ENCODE results near the gene POLR2A. TPM values are rescaled to one million over a fixed set of nuclear protein-coding genes. Genes with fewer than 3 reads are reported as not detected.
A peak's percentile ranks its signal among the peaks of the same experiment; 100 is the strongest.

Gene POLR2A
- total RNA-seq, 1 donor from 2014 or later: 151 TPM

DNA sequence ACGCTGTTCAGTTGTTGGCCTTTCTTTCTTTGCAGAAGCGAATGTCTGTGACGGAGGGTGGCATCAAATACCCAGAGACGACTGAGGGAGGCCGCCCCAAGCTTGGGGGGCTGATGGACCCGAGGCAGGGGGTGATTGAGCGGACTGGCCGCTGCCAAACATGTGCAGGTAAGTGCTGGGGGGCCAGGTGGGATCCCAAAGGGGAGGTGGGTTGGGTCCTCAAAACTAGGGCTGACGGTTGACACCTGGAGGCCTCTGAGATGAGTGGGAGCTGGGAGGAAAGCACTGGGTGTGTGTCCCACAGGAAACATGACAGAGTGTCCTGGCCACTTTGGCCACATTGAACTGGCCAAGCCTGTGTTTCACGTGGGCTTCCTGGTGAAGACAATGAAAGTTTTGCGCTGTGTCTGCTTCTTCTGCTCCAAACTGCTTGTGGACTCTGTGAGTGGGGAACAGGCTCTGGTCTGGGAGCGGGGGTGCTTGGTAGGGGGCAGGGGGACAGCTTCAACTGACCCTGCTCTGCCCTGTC, 11.8 kb downstream of the POLR2A start:
- Mint-ChIP-seq H3K4me1 (ENCODE audit: low read depth, unreplicated experiment) (peaks cover 11% of the 10 kb centered on the region), H3K36me3 (ENCODE audit: low read depth, unreplicated experiment) (peaks cover 38% of the 10 kb centered on the region), H3K4me3 (ENCODE audit: unreplicated experiment) (peak overlapping the region; percentile 14), H3K27ac (ENCODE audit: unreplicated experiment) (no peak overlapping the region), H3K9me3 (ENCODE audit: unreplicated experiment) (no peaks in the 10 kb centered on the region), H3K27me3 (ENCODE audit: low read depth, unreplicated experiment) (no peaks in the 10 kb centered on the region)
- no peaks in the 10 kb centered on the region for H3K9me3 ChIP-seq (ENCODE audit: insufficient read depth, low read depth, low read length)
- no peak overlapping the region for H3K4me3 ChIP-seq (ENCODE audit: insufficient read depth, low read depth, low read length)
- no peaks in the 10 kb centered on the region for H3K4me1 ChIP-seq (ENCODE audit: insufficient read depth, low read length)
- H4K20me1 ChIP-seq (ENCODE audit: insufficient read depth, low read length): peaks cover 88% of the 10 kb centered on the region
- no peak overlapping the region for H3K27ac ChIP-seq (ENCODE audit: low read depth, low read length)
- no peak overlapping the region for H2AFZ ChIP-seq (ENCODE audit: low read depth, low read length)
- FAIRE-seq (no peak), DNase-seq (ENCODE audit: low read depth) (no peak)
- TF ChIP-seq EZH2 (IDR thresholded peaks at IDR 0.05; ENCODE audit: insufficient read depth, low read length): no peak
- TF ChIP-seq, protein P1, sequence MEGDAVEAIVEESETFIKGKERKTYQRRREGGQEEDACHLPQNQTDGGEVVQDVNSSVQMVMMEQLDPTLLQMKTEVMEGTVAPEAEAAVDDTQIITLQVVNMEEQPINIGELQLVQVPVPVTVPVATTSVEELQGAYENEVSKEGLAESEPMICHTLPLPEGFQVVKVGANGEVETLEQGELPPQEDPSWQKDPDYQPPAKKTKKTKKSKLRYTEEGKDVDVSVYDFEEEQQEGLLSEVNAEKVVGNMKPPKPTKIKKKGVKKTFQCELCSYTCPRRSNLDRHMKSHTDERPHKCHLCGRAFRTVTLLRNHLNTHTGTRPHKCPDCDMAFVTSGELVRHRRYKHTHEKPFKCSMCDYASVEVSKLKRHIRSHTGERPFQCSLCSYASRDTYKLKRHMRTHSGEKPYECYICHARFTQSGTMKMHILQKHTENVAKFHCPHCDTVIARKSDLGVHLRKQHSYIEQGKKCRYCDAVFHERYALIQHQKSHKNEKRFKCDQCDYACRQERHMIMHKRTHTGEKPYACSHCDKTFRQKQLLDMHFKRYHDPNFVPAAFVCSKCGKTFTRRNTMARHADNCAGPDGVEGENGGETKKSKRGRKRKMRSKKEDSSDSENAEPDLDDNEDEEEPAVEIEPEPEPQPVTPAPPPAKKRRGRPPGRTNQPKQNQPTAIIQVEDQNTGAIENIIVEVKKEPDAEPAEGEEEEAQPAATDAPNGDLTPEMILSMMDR (IDR thresholded peaks at IDR 0.05; ENCODE audit: insufficient read depth, low read depth, low read length): no peak
- H3K9ac ChIP-seq (ENCODE audit: low read length): no peak overlapping the region
- no peaks in the 10 kb centered on the region for H3K27me3 ChIP-seq (ENCODE audit: insufficient read depth, low read length)
- H3K79me2 ChIP-seq (ENCODE audit: insufficient read depth, low read length): peaks cover 77% of the 10 kb centered on the region
- peaks cover 50% of the 10 kb centered on the region for H3K36me3 ChIP-seq (ENCODE audit: insufficient read depth, low read length)
- H3K4me2 ChIP-seq (ENCODE audit: low read length): no peak overlapping the region

DNA sequence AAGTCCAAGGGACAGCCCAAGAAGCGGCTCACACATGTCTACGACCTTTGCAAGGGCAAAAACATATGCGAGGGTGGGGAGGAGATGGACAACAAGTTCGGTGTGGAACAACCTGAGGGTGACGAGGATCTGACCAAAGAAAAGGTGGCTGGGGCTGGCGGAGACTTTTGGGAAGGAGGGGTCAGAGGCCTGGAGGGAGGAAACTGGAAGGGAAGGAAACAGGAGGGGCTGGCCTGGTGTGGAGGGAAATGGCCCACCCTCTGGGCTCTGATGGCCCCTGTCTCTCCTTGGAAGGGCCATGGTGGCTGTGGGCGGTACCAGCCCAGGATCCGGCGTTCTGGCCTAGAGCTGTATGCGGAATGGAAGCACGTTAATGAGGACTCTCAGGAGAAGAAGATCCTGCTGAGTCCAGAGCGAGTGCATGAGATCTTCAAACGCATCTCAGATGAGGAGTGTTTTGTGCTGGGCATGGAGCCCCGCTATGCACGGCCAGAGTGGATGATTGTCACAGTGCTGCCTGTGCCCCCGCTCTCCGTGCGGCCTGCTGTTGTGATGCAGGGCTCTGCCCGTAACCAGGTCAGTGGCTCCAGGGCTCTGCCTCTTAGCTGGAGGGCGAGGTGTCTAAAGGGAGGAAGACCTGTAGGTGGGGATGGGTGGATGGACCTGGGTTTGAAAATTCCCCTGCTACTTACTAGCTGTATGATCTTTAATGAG, 12.5 kb downstream of the POLR2A start:
- Mint-ChIP-seq H3K4me3 (ENCODE audit: unreplicated experiment) (peak overlapping the region; percentile 17), H3K9me3 (ENCODE audit: unreplicated experiment) (no peaks in the 10 kb centered on the region), H3K27me3 (ENCODE audit: low read depth, unreplicated experiment) (no peaks in the 10 kb centered on the region), H3K4me1 (ENCODE audit: low read depth, unreplicated experiment) (peaks cover 9% of the 10 kb centered on the region), H3K36me3 (ENCODE audit: low read depth, unreplicated experiment) (peaks cover 42% of the 10 kb centered on the region), H3K27ac (ENCODE audit: unreplicated experiment) (peak overlapping the region; percentile 6)
- Histone ChIP-seq H3K27ac (ENCODE audit: low read depth, low read length) (no peak overlapping the region), H2AFZ (ENCODE audit: low read depth, low read length) (no peak overlapping the region), H3K4me3 (ENCODE audit: insufficient read depth, low read depth, low read length) (no peak overlapping the region), H3K4me2 (ENCODE audit: low read length) (no peak overlapping the region), H3K4me1 (ENCODE audit: insufficient read depth, low read length) (no peaks in the 10 kb centered on the region), H3K27me3 (ENCODE audit: insufficient read depth, low read length) (no peaks in the 10 kb centered on the region), H3K36me3 (ENCODE audit: insufficient read depth, low read length) (peaks cover 56% of the 10 kb centered on the region), H4K20me1 (ENCODE audit: insufficient read depth, low read length) (peaks cover 88% of the 10 kb centered on the region), H3K79me2 (ENCODE audit: insufficient read depth, low read length) (peaks cover 74% of the 10 kb centered on the region), H3K9me3 (ENCODE audit: insufficient read depth, low read depth, low read length) (no peaks in the 10 kb centered on the region), H3K9ac (ENCODE audit: low read length) (no peak overlapping the region)
- no peak for TF ChIP-seq EZH2 (IDR thresholded peaks at IDR 0.05; ENCODE audit: insufficient read depth, low read length)
- TF ChIP-seq, protein P1 (IDR thresholded peaks at IDR 0.05; ENCODE audit: insufficient read depth, low read depth, low read length): no peak
- no peak for FAIRE-seq
- no peak for DNase-seq (ENCODE audit: low read depth)

GRCh38 chr17:7497228-7497627, 13.1 kb downstream of the POLR2A start:
- no peak overlapping the region for H3K4me2 ChIP-seq (ENCODE audit: low read length)
- no peak overlapping the region for H3K27ac Mint-ChIP-seq (ENCODE audit: unreplicated experiment)
- no peak overlapping the region for H3K9ac ChIP-seq (ENCODE audit: low read length)
- H2AFZ ChIP-seq (ENCODE audit: low read depth, low read length): no peak overlapping the region
- H3K9me3 Mint-ChIP-seq (ENCODE audit: unreplicated experiment): no peaks in the 10 kb centered on the region
- peaks cover 39% of the 10 kb centered on the region for H3K36me3 Mint-ChIP-seq (ENCODE audit: low read depth, unreplicated experiment)
- TF ChIP-seq EZH2 (IDR thresholded peaks at IDR 0.05; ENCODE audit: insufficient read depth, low read length): no peak
- TF ChIP-seq, protein P1 (IDR thresholded peaks at IDR 0.05; ENCODE audit: insufficient read depth, low read depth, low read length): no peak
- no peak overlapping the region for H3K27ac ChIP-seq (ENCODE audit: low read depth, low read length)
- H4K20me1 ChIP-seq (ENCODE audit: insufficient read depth, low read length): peaks cover 88% of the 10 kb centered on the region
- FAIRE-seq (no peak), DNase-seq (ENCODE audit: low read depth) (no peak)
- H3K4me3 ChIP-seq (ENCODE audit: insufficient read depth, low read depth, low read length): no peak overlapping the region
- H3K9me3 ChIP-seq (ENCODE audit: insufficient read depth, low read depth, low read length): no peaks in the 10 kb centered on the region
- H3K27me3 ChIP-seq (ENCODE audit: insufficient read depth, low read length): no peaks in the 10 kb centered on the region
- peaks cover 68% of the 10 kb centered on the region for H3K79me2 ChIP-seq (ENCODE audit: insufficient read depth, low read length)
- no peak overlapping the region for H3K4me3 Mint-ChIP-seq (ENCODE audit: unreplicated experiment)
- no peaks in the 10 kb centered on the region for H3K4me1 ChIP-seq (ENCODE audit: insufficient read depth, low read length)
- no peaks in the 10 kb centered on the region for H3K27me3 Mint-ChIP-seq (ENCODE audit: low read depth, unreplicated experiment)
- peaks cover 62% of the 10 kb centered on the region for H3K36me3 ChIP-seq (ENCODE audit: insufficient read depth, low read length)
- H3K4me1 Mint-ChIP-seq (ENCODE audit: low read depth, unreplicated experiment): peaks cover 7% of the 10 kb centered on the region

Measured in astrocyte (in vitro differentiated cells and primary cell).